Central memory CD8-positive, alpha-beta T cell (primary cell): ENCODE data around the gene ZNF423.

Experiments
- ATAC-seq: fragments of 150-1000 bp; cut with Tn5 transposase; replicated peaks from 2 replicates; pipeline ENCODE4 v1.10.0; 2022; ENCODE audit warnings: mild to moderate bottlenecking, moderate FRiP score, moderate number of reproducible peaks; ENCODE audit not compliant: poor library complexity, severe bottlenecking; ENCODE audit errors: extremely low read depth
- DNase-seq, 2 donors: peaks; one replicate each; pipeline ENCODE4 v3.0.0; 2021; ENCODE audit warnings: low spot score in 2 of 2
- H3K27ac Mint-ChIP-seq: one replicate; pipeline ENCODE4 v1.8.0; 2022; ENCODE audit warnings: low read depth, mild to moderate bottlenecking, moderate library complexity, mixed read lengths
- H3K27me3 Mint-ChIP-seq: one replicate; pipeline ENCODE4 v1.8.0; 2022; ENCODE audit warnings: mixed read lengths
- H3K36me3 Mint-ChIP-seq: one replicate; pipeline ENCODE4 v1.8.0; 2022; ENCODE audit warnings: mild to moderate bottlenecking, moderate library complexity, mixed read lengths; ENCODE audit not compliant: insufficient read depth
- H3K4me1 Mint-ChIP-seq: one replicate; pipeline ENCODE4 v1.8.0; 2022; ENCODE audit warnings: mixed read lengths
- H3K4me3 Mint-ChIP-seq: one replicate; pipeline ENCODE4 v1.8.0; 2022; ENCODE audit warnings: mild to moderate bottlenecking, moderate library complexity, mixed read lengths
- H3K9me3 Mint-ChIP-seq: one replicate; pipeline ENCODE4 v1.8.0; 2022; ENCODE audit warnings: mixed read lengths

ZNF423 gene

DNA sequence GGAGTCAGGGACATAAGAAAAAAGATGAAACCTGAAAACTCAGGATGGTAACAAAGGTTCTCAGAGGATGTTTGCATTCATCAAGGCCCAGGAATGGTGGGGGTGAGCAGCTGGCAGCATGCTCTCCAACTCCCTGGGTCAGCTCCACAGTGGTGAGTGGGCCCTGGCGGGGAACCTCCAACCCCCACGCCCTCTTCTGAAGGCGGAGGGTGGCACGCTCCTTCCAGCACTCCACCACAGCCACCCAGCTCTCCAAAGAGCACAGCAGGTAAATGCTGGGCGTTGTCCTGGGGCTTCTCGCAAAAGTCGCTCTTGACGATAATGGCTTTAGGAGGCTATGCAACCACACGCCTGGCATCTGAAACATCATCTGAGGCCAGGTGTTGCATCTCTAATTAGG, 308.5 kb downstream of the ZNF423 start:
- H3K27ac Mint-ChIP-seq, result no peak overlapping the region
- DNase-seq, result no peak
- peaks cover 25% of the 10 kb centered on the region for H3K27me3 Mint-ChIP-seq
- no peaks in the 10 kb centered on the region for H3K4me1 Mint-ChIP-seq
- H3K9me3 Mint-ChIP-seq, result no peaks in the 10 kb centered on the region
- peaks cover 2% of the 10 kb centered on the region for H3K36me3 Mint-ChIP-seq
- no peak overlapping the region for H3K4me3 Mint-ChIP-seq
- no peak for ATAC-seq

DNA sequence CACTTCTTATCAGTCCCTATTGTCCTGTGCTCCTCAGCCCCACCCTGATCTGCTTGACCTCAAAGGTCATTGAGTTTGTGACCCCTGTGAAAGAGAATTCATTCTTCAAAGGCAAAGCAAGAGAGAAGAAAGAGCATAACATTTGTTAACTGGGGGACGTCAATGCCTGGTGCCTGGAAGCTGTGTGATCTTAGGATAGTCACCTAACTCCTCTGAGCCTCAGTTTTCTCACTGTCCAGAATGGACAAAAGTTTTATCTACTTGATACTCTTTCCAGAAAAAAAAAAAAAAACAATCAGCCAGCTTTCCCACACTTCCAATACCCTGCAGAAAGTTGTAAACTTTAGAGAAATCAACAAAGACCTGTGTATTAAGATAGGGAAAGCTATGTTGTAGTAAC, 309.2 kb downstream of the ZNF423 start:
- Mint-ChIP-seq H3K27ac (no peak overlapping the region), H3K9me3 (no peaks in the 10 kb centered on the region), H3K27me3 (peaks cover 25% of the 10 kb centered on the region), H3K36me3 (peaks cover 2% of the 10 kb centered on the region), H3K4me3 (no peak overlapping the region), H3K4me1 (no peaks in the 10 kb centered on the region)
- no peak for DNase-seq
- no peak for ATAC-seq

DNA sequence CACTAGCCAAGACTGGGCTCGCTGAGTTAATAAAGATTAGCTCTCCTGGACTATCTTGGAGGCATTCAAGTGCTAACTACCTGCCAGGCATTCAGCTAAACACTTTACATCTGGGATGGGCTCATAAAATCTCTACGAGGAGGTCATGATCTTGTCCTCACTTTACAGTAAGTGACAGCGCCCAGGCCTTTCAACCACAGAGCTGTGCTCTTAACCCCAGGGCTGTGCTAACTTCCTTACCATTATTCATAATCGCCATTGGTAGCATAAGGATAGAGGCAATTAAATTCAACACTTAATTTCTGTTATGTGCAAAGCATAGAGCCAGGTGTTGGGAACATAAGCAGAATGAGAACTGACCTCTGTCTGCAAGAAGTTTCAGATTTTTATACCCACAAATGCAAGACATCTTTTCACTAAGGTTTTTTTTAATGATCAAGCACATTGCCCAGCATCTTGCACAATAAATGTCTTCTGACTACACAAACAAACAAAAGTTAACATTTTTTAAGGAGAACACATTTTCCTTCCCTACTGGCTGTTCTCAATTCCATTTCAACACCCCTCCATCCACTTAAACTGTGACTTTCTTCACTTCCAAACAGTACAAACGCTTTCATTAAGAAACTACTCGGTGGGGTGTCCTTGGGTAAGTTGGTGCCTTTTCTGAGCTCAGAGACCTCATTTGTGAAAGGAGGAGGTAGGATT, 310.0 kb downstream of the ZNF423 start:
- ATAC-seq (no peak), DNase-seq (no peak)
- no peaks in the 10 kb centered on the region for H3K9me3 Mint-ChIP-seq
- H3K4me1 Mint-ChIP-seq, result no peaks in the 10 kb centered on the region
- H3K27me3 Mint-ChIP-seq, result peaks cover 25% of the 10 kb centered on the region
- no peak overlapping the region for H3K27ac Mint-ChIP-seq
- H3K4me3 Mint-ChIP-seq, result no peak overlapping the region
- H3K36me3 Mint-ChIP-seq, result peaks cover 4% of the 10 kb centered on the region

DNA sequence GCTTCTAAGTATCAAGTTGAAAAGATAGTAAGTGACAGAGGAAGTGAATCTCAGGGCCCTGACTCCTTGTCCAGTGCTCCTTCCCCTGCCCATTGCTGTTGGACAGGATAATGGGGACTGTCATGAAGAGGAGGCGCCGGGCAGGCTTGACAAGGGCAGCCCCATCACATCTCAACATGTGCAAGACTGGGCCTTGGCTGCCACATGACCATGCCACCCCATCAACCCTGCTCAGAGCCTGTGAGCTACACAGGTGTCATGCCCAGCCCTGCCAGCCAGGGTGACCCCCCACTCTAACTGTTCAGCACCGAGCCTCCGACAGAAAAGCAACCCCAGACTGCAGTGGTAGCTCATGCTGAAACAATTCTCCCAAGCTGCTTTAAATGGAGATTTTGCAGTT, 310.7 kb downstream of the ZNF423 start:
- DNase-seq, result no peak

DNA sequence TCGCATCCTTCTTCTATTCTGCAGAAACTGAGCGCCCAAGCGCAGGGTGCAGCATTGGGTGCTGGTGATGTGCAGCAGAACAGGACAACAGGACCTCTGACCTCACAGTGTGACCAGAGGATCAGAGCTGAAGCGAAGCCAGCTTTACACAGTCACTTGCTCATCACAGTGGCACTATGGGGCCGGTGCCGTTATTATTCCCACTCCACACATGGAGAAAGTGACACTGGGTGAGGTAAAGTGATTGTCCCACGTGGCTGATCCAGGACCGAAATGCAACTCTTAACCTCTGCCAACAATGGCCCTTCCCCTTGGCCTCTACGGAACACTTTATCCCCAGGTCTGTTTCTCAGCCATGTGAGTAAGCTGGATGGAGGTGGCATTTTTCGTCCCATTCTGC, 311.1 kb downstream of the ZNF423 start:
- no peaks in the 10 kb centered on the region for H3K4me1 Mint-ChIP-seq
- DNase-seq (no peak), ATAC-seq (no peak)
- no peaks in the 10 kb centered on the region for H3K9me3 Mint-ChIP-seq
- peaks cover 25% of the 10 kb centered on the region for H3K27me3 Mint-ChIP-seq
- peaks cover 4% of the 10 kb centered on the region for H3K36me3 Mint-ChIP-seq
- no peak overlapping the region for H3K27ac Mint-ChIP-seq
- no peak overlapping the region for H3K4me3 Mint-ChIP-seq

More for the DNA sequence above, 310.7 kb downstream of the ZNF423 start:
- Mint-ChIP-seq H3K4me3 (no peak overlapping the region), H3K4me1 (no peaks in the 10 kb centered on the region), H3K27ac (no peak overlapping the region), H3K9me3 (no peaks in the 10 kb centered on the region), H3K27me3 (peaks cover 25% of the 10 kb centered on the region), H3K36me3 (peaks cover 4% of the 10 kb centered on the region)
- ATAC-seq, result no peak

DNA sequence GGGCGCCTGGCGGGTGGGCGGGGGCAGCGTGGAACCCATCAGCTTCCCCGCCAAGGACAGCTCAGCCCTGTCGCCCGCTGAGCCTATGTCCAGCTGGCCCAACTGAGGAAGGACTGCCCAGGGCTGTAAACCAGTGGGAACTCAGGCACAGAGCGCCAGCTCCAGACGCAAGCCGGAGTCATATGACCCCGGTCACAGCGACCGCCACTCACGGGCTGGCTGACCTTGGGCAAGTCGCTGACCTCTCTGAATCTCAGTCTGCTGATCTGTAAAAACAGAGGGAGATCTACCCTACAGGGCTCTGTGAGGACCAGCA, 312.3 kb downstream of the ZNF423 start:
- ATAC-seq (no peak), DNase-seq (no peak)
- no peaks in the 10 kb centered on the region for H3K9me3 Mint-ChIP-seq
- no peak overlapping the region for H3K27ac Mint-ChIP-seq
- H3K27me3 Mint-ChIP-seq, result peaks cover 35% of the 10 kb centered on the region
- no peaks in the 10 kb centered on the region for H3K4me1 Mint-ChIP-seq
- no peak overlapping the region for H3K4me3 Mint-ChIP-seq
- peaks cover 2% of the 10 kb centered on the region for H3K36me3 Mint-ChIP-seq

DNA sequence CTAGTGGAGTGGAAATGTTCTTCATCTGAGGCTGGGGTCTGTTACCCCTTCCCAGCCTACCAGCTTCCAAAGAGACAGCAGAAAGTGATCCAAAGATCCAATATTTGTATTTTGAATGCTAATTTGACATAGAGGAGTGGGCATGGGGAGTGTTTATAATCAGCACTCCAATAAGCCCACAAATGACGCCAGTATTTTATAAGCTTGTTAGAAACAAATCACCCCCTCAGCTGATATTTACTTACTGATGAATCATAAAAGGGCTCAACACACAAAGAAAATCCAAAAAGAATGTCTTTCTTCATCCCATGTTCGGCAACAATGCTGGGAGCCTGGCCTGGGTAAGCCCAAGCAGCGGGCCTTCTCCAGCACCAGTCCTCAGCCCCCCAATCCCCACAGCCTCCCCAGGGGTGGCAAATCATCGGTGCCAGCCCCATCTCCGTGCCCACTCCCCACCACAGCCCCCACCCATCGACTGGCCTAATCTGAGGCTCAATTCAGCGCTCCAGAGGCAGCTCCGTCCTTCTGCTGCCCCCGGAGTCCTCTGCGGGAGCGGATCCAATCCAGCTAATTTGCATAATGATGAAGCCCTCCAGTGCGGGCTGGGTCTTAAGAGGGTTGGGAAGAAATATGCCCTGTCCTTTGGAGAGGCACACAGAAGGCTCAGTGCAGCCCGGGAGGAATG, 312.8 kb downstream of the ZNF423 start:
- no peaks in the 10 kb centered on the region for H3K9me3 Mint-ChIP-seq
- H3K27me3 Mint-ChIP-seq, result peaks cover 32% of the 10 kb centered on the region
- no peak overlapping the region for H3K27ac Mint-ChIP-seq
- DNase-seq, result no peak
- no peak overlapping the region for H3K4me3 Mint-ChIP-seq
- ATAC-seq, result no peak
- H3K36me3 Mint-ChIP-seq, result peaks cover 2% of the 10 kb centered on the region
- no peaks in the 10 kb centered on the region for H3K4me1 Mint-ChIP-seq

DNA sequence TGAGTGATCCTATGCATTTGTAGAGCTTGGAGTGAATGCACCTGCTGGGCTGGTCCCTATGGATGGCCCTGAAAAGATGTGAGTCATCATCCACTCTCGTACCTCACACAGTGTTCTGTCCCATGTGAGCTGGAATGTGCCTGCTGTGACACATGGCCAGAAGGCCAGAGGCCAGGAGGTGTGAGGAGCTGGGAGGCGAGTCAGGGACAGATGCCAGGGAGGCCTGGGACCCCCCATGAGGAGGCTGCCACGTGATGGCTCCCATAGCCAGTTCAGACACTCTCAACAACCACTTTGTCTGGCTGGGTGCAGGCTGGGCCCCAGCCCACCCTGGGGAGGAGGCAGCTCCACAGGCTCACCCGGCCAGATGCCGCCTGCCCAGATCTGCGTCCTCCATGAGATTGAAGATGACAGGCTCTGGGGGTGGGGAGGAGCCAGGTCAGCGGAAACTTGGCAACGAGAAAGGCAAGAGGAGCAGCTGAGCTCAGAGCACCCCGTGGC, 313.5 kb downstream of the ZNF423 start:
- Mint-ChIP-seq H3K4me1 (no peaks in the 10 kb centered on the region), H3K9me3 (no peaks in the 10 kb centered on the region), H3K36me3 (peaks cover 2% of the 10 kb centered on the region)

DNA sequence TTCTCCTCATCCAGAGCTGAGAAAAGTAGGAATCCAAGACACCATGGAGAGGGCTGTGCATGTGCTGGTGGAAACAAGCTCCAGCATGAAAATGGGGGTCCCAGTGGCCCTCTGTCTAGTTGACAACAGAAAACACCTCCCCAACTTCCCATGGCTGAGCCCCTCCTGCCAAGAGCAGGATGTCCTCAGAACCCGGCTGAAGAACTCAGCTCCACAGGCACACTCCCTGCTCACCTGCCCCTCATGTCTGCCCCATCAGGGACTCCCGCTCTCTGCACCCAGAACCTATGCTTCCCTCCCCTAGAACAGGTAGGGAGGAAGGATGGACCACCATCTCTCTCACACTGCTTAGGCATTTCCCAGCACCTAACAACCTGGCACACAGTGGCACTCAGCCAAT, 315.1 kb downstream of the ZNF423 start:
- peaks cover 21% of the 10 kb centered on the region for H3K27me3 Mint-ChIP-seq
- H3K27ac Mint-ChIP-seq, result no peak overlapping the region
- H3K4me3 Mint-ChIP-seq, result no peak overlapping the region
- no peaks in the 10 kb centered on the region for H3K4me1 Mint-ChIP-seq
- ATAC-seq, result no peak
- no peak for DNase-seq
- H3K36me3 Mint-ChIP-seq, result peaks cover 2% of the 10 kb centered on the region
- H3K9me3 Mint-ChIP-seq, result no peaks in the 10 kb centered on the region

More for the DNA sequence above, 313.5 kb downstream of the ZNF423 start:
- Mint-ChIP-seq H3K4me3 (no peak overlapping the region), H3K27ac (no peak overlapping the region), H3K27me3 (peaks cover 30% of the 10 kb centered on the region)
- DNase-seq, result no peak
- no peak for ATAC-seq

DNA sequence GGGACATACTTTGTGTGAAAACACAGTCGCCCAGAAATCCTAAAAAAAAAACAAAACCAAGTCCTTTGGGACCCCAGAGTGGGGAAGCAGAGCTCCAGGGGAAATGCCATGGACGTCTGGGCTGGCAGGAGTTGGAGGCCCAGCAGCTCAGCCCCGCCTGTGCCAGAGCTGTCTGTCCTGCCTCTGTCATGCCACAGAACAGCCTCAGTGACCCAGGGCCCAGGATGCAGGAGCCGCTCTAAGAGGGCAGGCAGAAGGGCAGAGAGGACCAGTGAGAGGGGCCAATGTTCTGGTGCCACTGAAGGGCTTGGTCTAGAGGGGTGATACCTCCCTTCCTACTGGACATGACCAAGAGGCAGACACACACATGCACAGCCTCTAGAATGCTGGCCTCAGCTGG, 316.2 kb downstream of the ZNF423 start:
- no peaks in the 10 kb centered on the region for H3K4me1 Mint-ChIP-seq
- H3K27ac Mint-ChIP-seq, result no peak overlapping the region
- H3K4me3 Mint-ChIP-seq, result no peak overlapping the region
- peaks cover 2% of the 10 kb centered on the region for H3K36me3 Mint-ChIP-seq
- DNase-seq (no peak), ATAC-seq (no peak)
- peaks cover 21% of the 10 kb centered on the region for H3K27me3 Mint-ChIP-seq
- H3K9me3 Mint-ChIP-seq, result no peaks in the 10 kb centered on the region

DNA sequence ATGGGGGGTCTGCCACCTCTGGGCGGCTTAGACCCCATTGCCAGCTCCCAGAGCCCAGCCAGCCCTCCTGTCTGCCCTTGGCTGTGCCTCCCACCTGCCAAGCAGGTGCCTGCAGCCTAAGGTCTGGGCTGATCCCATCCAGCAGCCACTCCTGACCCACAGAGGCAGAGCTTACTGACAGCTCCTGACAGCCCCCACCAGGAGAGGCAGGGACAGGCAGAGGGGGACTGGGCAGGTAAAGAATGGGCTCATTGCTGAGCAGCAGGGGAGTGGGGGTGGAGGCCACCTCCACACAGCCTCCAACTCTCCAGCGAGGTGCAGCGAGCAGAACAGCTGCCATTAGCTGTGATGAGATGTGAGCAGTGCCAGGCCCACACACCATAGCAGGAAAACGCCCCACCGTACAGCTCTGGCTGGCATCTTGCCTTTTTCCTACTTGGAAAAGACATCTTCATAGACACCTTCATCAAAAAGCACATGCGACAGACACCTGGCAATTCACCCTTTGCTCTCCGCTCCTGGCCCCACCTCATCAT, 317.9 kb downstream of the ZNF423 start:
- DNase-seq (no peak), ATAC-seq (no peak)
- Mint-ChIP-seq H3K4me1 (no peaks in the 10 kb centered on the region), H3K27me3 (peaks cover 11% of the 10 kb centered on the region), H3K27ac (no peak overlapping the region), H3K9me3 (no peaks in the 10 kb centered on the region), H3K4me3 (no peak overlapping the region), H3K36me3 (peaks cover 2% of the 10 kb centered on the region)

DNA sequence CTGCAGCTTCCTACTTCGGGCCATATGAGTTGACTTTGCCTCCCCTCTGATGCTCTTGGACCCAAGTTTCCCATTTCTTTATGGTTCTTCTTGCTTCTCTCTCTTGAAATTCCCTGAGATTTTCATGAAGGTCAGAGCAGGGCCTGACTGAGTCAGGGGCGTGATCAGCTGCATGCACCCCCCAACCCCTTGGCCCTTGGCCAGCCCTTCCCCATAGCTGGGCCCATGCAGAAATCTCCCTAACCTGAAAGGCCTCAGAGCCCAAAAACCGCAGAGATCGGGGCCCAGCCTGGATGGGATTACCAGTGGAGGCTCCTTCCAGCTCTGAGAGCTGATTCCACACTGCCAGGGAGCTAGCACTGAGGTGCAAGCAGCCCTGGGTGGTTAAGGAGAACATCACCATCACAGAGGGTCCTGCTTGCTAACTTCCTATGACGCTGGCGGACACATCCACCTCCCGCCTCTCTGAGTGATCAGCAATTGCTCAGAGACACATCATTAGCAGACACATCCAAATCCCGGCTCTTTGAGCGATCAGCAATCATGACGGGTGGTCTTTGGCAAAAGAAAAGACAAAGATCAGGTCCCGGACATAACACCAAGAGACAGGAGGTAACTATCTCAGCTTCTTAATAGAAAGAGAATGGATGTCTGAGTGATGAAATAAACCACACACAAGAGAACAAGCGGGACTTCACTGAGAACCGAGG, 320.9 kb downstream of the ZNF423 start:
- H3K27ac Mint-ChIP-seq, result no peak overlapping the region
- H3K27me3 Mint-ChIP-seq, result peaks cover 28% of the 10 kb centered on the region
- no peaks in the 10 kb centered on the region for H3K9me3 Mint-ChIP-seq
- H3K4me1 Mint-ChIP-seq, result no peaks in the 10 kb centered on the region
- H3K4me3 Mint-ChIP-seq, result no peak overlapping the region
- no peaks in the 10 kb centered on the region for H3K36me3 Mint-ChIP-seq
- ATAC-seq (no peak), DNase-seq (no peak)
